Hematopoietic multipotent progenitor cell treated with erythropoietin and hydrocortisone succinate and interleukin-3 and kit ligand, for 15 days (in vitro differentiated cells): ENCODE data around the gene CCR4.
"Not testable (repeated sequence)": the region's sequence is repeated elsewhere in the genome, so short reads cannot be mapped to it uniquely, and the experiment has no call there.

Experiments
- DNase-seq: peaks from one replicate; pipeline ENCODE4 v3.0.0-alpha.2; 2015; ENCODE audit warnings: low spot score

The CCR4 gene

GRCh38 chr3:32951410-32951811 is at the start of gene CCR4:
TSS of gene CCR4 (plus strand) at chr3:32951644. CDS start at chr3:32953423, 1,779 bp downstream.
- peak; percentile 68 for DNase-seq

DNA sequence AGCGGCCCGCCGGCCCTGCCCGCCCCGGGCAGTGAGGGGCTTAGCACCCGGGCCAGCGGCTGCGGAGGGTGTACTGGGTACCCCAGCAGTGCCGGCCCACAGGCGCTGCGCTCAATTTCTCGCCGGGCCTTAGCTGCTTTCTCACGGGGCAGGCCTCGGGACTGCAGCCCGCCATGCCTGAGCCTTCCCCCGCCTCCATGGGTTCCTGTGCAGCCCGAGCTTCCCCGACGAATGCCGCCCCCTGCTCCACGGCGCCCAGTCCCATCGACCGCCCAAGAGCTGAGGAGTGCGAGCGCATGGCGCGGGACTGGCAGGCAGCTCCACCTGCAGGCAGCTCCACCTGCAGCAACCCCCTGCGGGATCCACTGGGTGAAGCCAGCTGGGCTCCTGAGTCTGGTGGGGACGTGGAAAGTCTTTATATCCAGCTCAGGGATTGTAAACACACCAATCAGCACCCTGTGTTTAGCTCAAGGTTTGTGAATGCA is 48.5 kb upstream of the CCR4 start:
- not testable (repeated sequence) for DNase-seq

DNA sequence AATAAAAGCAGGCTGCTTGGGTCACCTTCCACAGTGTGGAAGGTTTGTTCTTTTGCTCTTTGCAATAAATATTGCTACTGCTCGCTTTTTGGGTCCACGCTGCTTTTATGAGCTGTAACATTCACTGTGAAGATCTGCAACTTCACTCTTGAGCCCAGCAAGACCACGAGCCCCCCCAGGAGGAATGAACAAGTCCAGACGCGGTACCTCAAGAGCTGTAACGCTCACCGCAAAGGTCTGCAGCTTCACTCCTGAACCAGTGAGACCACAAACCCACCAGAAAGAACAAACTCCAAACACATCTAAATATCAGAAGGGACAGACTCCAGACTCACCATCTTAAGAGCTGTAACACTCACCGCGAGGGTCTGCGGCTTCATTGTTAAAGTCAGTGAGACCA is 47.5 kb upstream of the CCR4 start:
- DNase-seq = no peak

DNA sequence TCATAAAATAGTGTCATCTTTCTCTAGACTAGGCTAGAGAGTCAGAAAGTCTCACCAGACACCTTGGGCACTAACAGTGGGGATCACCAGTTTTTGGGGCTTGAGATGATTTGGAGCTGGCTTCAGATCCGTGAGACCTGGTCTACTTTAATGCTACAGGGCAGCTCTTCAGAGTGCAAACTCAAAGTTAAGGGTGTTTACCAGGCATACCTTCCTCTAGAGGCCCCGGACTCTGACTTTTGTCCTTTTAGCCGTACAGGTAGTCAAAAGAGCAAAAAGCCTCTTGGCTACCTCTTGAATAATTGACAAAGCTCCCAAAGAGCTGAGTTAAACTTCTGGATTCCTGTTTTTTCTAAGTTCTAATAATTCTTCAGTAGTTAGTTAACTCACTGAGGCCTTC is 41.4 kb upstream of the CCR4 start:
- DNase-seq = no peak

DNA sequence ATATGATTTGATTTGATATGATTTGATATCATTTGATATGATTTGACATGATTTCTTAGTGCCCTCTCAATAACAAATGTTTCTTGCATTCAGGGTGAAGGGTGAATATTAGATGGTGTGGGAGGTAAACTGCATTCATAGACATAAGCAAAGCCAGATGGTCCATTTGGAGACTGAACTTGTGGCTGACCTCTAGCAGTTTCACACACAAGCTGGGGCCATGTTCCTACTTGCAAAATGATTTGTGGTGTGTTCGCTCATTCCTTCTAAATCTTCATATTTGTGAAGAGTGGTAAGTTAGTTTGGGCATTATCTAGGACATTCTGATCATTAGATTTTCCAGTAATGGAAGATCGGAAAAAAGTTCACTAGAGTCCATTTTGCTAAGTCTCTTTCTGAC is 40.5 kb upstream of the CCR4 start:
- DNase-seq = no peak

- no peak for DNase-seq
Observed at GRCh38 chr3:32912046-32912445, 39.4 kb upstream of the CCR4 start.

DNA sequence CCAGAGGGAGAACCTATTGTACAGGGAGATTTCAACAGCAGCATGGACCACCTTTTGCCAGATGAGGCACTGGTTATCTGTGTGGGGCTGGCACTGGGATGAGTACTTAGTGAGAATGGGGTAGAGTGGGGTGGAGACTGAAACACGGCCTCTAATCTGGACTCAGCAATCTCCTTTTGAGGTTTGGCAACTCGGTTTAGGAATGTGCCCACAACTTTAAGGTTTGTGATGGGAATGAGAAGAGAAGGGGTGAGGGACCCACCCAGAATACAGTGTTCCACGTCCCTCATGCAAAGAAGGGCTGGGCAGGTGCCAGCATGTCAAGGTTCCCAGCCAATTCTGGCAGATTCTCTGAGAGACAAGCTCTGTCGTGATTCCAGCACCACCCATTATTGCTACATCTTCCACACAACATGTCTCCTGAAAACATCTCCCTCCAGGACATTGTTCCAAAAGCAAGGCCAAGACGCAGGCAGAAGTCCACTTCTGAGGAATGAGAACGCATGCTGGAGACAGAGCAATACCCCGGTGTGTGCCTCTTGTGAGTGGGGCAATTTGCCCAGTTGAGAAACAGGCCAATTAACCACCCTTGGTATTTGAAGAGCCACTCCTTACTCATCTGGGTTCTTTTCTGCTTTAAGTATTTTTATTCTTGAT is 37.5 kb upstream of the CCR4 start:
- DNase-seq = no peak

- no peak for DNase-seq
Observed at GRCh38 chr3:32919920-32920319, 31.5 kb upstream of the CCR4 start.

GRCh38 chr3:32922078-32922477 is 29.4 kb upstream of the CCR4 start:
- no peak for DNase-seq

GRCh38 chr3:32930161-32930560 is 21.3 kb upstream of the CCR4 start:
- DNase-seq = no peak

DNA sequence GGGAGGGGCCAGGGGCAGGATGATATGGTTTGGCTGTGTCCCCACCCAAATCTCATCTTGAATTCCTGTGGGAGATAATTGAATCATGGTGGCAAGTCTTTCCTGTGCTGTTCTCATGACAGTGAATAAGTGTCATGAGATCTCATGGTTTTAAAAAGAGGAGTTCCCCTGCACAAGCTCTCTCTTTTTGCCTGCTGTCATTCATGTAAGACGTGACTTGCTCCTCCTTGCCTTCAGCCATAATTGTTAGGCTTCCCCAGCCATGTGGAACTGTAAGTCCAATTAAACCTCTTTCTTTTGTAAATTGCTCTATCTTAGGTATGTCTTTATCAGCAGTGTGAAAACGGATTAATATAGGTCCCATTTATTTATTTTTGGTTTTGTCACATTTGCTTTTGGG is 20.2 kb upstream of the CCR4 start:
- not testable (repeated sequence) for DNase-seq

- peak; percentile 28 for DNase-seq
Observed at GRCh38 chr3:32934150-32934742, 17.2 kb upstream of the CCR4 start.

GRCh38 chr3:32937331-32937730 is 14.1 kb upstream of the CCR4 start:
- DNase-seq = no peak

- DNase-seq = not testable (repeated sequence)
Observed at GRCh38 chr3:32939531-32940284, 11.7 kb upstream of the CCR4 start.

DNA sequence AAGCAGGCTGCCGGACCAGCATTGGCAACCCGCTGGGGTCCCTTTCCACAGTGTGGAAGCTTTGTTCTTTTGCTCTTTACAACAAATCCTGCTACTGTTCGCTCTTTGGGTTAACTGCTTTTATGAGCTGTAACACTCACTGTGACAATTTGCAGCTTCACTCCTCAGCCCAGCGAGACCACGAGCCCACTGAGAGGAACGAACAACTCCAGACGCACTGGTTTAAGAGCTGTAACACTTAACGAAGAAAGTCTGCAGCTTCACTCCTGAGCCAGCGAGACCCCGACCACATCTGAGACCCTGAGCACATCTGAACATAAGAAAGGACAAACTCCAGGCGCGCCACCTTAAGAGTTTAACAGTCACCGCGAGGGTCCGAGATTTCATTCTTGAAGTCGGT is 10.7 kb upstream of the CCR4 start:
- no peak for DNase-seq

- no peak for DNase-seq
Observed at GRCh38 chr3:32945136-32945535, 6.3 kb upstream of the CCR4 start.

DNA sequence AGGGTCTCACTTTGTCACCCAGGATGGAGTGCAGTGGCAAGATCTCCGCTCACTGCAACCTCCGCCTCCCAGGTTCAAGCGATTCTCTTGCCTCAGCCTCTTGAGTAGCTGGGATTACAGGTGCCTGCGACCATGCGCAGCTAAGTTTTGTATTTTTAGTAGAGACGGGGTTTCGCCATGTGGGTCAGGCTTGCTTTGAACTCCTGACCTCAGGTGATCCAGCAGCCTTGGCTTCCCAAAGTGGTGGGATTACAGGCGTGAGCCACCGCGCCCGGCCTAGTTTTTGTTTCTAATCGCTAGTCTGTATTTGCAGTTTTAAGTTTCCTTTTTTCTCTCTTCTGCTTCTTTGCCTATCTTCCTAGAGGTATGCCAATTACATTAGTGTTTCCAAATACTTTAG is 5.8 kb upstream of the CCR4 start:
- DNase-seq = not testable (repeated sequence)

DNA sequence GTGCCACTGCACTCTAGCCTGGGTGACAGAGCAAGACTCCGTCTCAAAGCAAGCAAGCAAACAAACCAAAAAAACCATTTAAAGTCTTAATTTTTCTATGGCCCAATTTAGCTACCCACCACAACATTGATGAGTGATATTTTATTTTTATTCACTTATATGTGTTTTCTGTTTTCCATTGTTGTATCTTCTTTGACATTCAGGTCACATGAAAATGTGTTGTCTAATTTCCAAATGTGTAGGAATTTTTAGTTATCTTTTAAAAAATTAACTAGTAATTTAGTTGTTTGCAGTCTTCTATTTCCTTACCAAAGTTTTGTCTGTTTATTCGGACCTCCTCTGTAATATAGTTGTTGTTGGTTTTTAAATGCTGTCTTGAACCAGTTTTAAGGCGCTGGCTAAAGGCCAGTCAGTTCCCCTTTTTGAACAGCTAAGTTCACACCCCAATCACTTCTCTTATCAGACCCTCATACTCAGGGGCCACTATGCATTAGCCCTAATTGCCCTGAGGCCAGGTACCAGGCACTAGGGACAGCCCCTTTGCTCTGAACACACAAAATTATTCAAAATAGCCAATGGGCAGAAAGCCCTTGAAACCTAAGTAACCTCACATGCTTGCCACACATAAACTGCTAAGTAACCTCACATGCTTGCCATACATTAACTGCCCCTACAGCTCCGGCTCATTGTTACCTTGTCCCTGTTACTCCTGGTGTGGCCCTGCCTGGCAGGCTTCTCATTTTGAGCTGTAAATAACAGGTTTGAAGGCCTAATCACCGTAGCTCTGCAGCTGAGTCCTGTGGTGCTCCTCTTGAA is 4.3 kb upstream of the CCR4 start:
- DNase-seq = no peak

DNA sequence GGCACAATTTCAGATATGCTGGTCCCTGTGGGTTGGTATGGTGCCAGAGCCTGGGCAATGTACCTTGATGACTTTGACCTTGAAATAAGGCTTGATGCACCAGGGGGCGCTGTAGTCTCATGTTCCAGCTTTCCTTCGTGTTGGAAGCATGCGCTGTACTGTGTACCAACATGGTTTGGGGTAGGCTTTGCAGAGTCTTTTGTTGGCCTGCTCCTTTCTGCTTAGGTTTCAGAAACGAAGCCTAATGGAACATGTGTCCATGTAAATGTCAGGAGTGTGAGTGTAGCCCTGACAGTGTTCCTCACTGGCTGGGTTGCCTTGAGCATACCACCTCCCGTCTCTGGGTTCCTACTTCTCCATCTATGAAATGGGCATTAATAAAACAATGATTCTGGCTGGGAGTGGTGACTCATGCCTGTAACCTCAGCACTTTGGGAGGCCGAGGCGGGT is 3.6 kb upstream of the CCR4 start:
- DNase-seq = peak; percentile 85

GRCh38 chr3:32948625-32949445 is 2.6 kb upstream of the CCR4 start:
- DNase-seq = no peak

DNA sequence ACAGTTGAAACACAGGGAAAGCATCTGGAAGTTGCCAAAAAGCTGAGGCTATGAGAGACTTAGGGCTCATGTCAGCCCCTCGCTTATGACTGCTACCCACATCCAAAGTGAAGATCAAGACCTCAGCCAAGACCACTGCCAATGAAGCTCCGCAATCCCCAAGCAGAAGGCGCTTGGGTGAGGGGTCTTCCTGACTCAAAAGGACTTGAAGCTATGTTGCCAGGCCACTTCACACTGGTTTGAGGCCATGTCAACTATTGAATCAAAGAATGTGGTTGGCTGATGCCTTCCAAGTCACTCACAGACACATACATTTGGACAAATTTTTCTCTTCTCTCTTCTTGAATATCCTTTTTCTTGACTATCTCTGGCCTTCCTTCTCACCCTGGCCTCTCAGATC is 928 bp upstream of the CCR4 start:
- no peak for DNase-seq
